Heart left ventricle (tissue), 13 donors: ENCODE data around the gene SCGB1C2.

Experiments used
- CTCF ChIP-seq, 12 donors: fragments of 200-600 bp; sonication (generic) in 4 of 12; IDR thresholded peaks; one replicate each; pipeline versions ENCODE4 v1.5.0 to v1.8.0; 2018 to 2022; ENCODE audit warnings: antibody characterized with exemption in 12 of 12, mild to moderate bottlenecking in 5 of 12
- POLR2A ChIP-seq, 2 donors: fragments of 450-650 bp; IDR thresholded peaks; one replicate each; pipeline ENCODE4 v1.6.1; 2017; ENCODE audit warnings: antibody characterized with exemption in 2 of 2, mild to moderate bottlenecking in 2 of 2, moderate library complexity in 2 of 2
- donor health status: ischemic (EF 13 %, LVEDD 7.1; RV severe dilation, severe dysfunction).
- donor health status: DM: no; HTN: yes; CAD: no.
- donor health status: DM: no; HTN: no; CAD: no.
- donor health status: ischemic (EF 25% LVEDD 6.9; RV normal size, moderate dysfunction).
- donor health status: ischemic (EF 25% LVEDD 5.7; RV mildly dilated, moderate dysfunction).
- donor health status: ischemic (EF 35%, LVEDD 5.7; RV mildly dilated, moderate dysfunction).
- donor health status: nonischemic (EF 11% LVEDD 7.7; RV severe dilation, severe dysfunction).
- donor health status: DM: yes; HTN: yes; CAD: no.
- donor health status: PGD.
- donor health status: ischemic (EF 29% LVEDD 5.4; RV normal size, mild dysfunction).
- donor health status: nonischemic (EF 23%, LVEDD 6.1; RV moderate dilation, normal function).

GRCh38 chr17:147796-148740 lies 10.7 kb downstream of the SCGB1C2 start:
- TF ChIP-seq POLR2A (IDR thresholded peaks at IDR 0.05) (no peak), CTCF (IDR thresholded peaks at IDR 0.05) (no peak)
